ENCODE results near the gene BICC1.

- no peak for TF ChIP-seq JUN (IDR thresholded peaks at IDR 0.05; ENCODE audit: borderline replicate concordance, insufficient read depth, insufficient read length, low read depth)
- no peak for TF ChIP-seq CTCF (IDR thresholded peaks at IDR 0.05; ENCODE audit: extremely low read depth in 1 of 2, insufficient read depth in 1 of 2, low read depth in 1 of 2, low read length in 2 of 2)
- no peak for TF ChIP-seq EZH2 (IDR thresholded peaks at IDR 0.05; ENCODE audit: borderline replicate concordance, low read depth, low read length, severe bottlenecking)
- TF ChIP-seq FOS (IDR thresholded peaks at IDR 0.05; ENCODE audit: borderline replicate concordance, insufficient read depth, low read length) = no peak
- no peak for TF ChIP-seq POLR2A (IDR thresholded peaks at IDR 0.05; ENCODE audit: low read depth, low read length)
- no peak for TF ChIP-seq POLR2AphosphoS5 (IDR thresholded peaks at IDR 0.05; ENCODE audit: insufficient read depth, low read depth, low read length)
Observed at GRCh38 chr10:58706836-58707235, 194.2 kb downstream of the BICC1 start.
